HEK293 (cell line): Measurements from ENCODE around the gene PYGM.

ENCODE experiments used
- MYNN ChIP-seq: fragments of 450-650 bp; formaldehyde crosslinking; IDR thresholded peaks from 2 replicates; pipeline ENCODE4 v1.5.1; 2016; ENCODE audit warnings: missing biosample characterization, missing genetic modification characterization, borderline replicate concordance
- SCRT2 ChIP-seq: fragments of 450-650 bp; formaldehyde crosslinking; IDR thresholded peaks from 2 replicates; pipeline ENCODE4 v1.5.1; 2016; ENCODE audit warnings: missing biosample characterization, missing genetic modification characterization
- ZBTB20 ChIP-seq: fragments of 450-650 bp; formaldehyde crosslinking; IDR thresholded peaks from 2 replicates; pipeline ENCODE4 v1.5.1; 2016; ENCODE audit warnings: missing biosample characterization, missing genetic modification characterization
- ZBTB7A ChIP-seq: fragments of 450-650 bp; formaldehyde crosslinking; IDR thresholded peaks from 2 replicates; pipeline ENCODE4 v1.5.1; 2016; ENCODE audit warnings: low read depth, missing biosample characterization, missing genetic modification characterization
- ZNF274 ChIP-seq, 2 experiments: fragments of 200-500 bp in 1 of 2; fragments of 450-650 bp in 1 of 2; sonication (Bioruptor generic) in 1 of 2; formaldehyde crosslinking in 1 of 2; IDR thresholded peaks; 2 replicates each; pipeline versions ENCODE4 v1.5.1 to v1.6.1; 2014 to 2016; ENCODE audit warnings: borderline replicate concordance in 1 of 2, inconsistent platforms in 1 of 2, low read length in 1 of 2, missing biosample characterization in 1 of 2, missing genetic modification characterization in 1 of 2
- ZNF776 ChIP-seq: fragments of 450-650 bp; formaldehyde crosslinking; IDR thresholded peaks from 2 replicates; pipeline ENCODE4 v1.5.0; 2017; ENCODE audit warnings: missing biosample characterization, missing genetic modification characterization, borderline replicate concordance
- ZNF791 ChIP-seq: fragments of 450-650 bp; formaldehyde crosslinking; IDR thresholded peaks from 2 replicates; pipeline ENCODE4 v1.5.1; 2016; ENCODE audit warnings: missing biosample characterization, missing genetic modification characterization
- TF ChIP-seq, protein P1 (sequence below): fragments of 450-650 bp; formaldehyde crosslinking; IDR thresholded peaks from 2 replicates; pipeline ENCODE4 v1.5.1; 2016; ENCODE audit warnings: missing biosample characterization, missing genetic modification characterization
- TF ChIP-seq, protein P2 (sequence below): fragments of 450-650 bp; formaldehyde crosslinking; IDR thresholded peaks from 2 replicates; pipeline ENCODE4 v1.5.1; 2016; ENCODE audit warnings: missing biosample characterization, missing genetic modification characterization
- TF ChIP-seq, protein P3 (sequence below): fragments of 450-650 bp; IDR thresholded peaks from 2 replicates; pipeline ENCODE4 v1.5.1; 2018; ENCODE audit warnings: missing biosample characterization, missing genetic modification characterization

DNA sequence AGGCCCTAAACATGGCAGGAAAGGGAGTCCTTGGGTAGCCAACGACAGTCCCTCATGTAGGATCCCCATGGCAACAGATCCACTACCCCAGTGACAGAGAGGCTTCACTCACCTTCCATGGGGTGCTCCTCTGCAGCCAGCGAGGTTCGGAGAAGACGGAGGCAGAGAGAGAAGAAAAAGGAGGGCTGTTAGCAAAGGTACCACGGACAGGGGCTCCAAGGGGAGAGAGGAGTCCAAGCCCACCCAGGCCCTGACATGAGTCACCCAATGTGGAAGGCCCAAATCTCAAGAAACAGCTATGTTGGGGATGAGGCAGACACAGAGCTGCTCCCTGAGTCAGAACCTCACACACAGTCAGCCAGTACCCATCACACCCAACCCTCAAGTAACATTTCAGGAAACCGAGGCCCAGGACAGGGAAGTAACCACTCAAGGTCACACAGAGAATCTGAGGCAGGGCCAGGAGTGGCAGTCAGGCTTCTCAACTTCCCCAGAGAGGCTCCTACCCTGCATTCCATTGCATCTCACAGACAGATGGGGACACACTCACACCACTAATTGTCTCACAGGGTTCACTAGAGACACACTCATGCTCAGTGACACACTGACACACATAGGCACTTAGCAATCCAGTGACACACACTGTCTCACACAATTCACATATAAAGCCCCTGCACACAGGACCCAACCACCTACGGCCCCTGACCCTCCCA is 62.0 kb downstream of the PYGM start:
- TF ChIP-seq, protein P1, sequence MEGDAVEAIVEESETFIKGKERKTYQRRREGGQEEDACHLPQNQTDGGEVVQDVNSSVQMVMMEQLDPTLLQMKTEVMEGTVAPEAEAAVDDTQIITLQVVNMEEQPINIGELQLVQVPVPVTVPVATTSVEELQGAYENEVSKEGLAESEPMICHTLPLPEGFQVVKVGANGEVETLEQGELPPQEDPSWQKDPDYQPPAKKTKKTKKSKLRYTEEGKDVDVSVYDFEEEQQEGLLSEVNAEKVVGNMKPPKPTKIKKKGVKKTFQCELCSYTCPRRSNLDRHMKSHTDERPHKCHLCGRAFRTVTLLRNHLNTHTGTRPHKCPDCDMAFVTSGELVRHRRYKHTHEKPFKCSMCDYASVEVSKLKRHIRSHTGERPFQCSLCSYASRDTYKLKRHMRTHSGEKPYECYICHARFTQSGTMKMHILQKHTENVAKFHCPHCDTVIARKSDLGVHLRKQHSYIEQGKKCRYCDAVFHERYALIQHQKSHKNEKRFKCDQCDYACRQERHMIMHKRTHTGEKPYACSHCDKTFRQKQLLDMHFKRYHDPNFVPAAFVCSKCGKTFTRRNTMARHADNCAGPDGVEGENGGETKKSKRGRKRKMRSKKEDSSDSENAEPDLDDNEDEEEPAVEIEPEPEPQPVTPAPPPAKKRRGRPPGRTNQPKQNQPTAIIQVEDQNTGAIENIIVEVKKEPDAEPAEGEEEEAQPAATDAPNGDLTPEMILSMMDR (tag by site-specific recombination) = no peak
- TF ChIP-seq MYNN (tag by site-specific recombination) (no peak), ZNF791 (tag by site-specific recombination) (no peak), ZBTB7A (tag by site-specific recombination) (no peak), ZNF776 (no peak), SCRT2 (tag by site-specific recombination) (no peak), ZBTB20 (tag by site-specific recombination) (no peak), ZNF274 (IDR thresholded peaks at IDR 0.05; ENCODE audit: low read length) (no peak), ZNF274 (tag by site-specific recombination; IDR thresholded peaks at IDR 0.05; ENCODE audit: borderline replicate concordance) (no peak)
- TF ChIP-seq, protein P2, sequence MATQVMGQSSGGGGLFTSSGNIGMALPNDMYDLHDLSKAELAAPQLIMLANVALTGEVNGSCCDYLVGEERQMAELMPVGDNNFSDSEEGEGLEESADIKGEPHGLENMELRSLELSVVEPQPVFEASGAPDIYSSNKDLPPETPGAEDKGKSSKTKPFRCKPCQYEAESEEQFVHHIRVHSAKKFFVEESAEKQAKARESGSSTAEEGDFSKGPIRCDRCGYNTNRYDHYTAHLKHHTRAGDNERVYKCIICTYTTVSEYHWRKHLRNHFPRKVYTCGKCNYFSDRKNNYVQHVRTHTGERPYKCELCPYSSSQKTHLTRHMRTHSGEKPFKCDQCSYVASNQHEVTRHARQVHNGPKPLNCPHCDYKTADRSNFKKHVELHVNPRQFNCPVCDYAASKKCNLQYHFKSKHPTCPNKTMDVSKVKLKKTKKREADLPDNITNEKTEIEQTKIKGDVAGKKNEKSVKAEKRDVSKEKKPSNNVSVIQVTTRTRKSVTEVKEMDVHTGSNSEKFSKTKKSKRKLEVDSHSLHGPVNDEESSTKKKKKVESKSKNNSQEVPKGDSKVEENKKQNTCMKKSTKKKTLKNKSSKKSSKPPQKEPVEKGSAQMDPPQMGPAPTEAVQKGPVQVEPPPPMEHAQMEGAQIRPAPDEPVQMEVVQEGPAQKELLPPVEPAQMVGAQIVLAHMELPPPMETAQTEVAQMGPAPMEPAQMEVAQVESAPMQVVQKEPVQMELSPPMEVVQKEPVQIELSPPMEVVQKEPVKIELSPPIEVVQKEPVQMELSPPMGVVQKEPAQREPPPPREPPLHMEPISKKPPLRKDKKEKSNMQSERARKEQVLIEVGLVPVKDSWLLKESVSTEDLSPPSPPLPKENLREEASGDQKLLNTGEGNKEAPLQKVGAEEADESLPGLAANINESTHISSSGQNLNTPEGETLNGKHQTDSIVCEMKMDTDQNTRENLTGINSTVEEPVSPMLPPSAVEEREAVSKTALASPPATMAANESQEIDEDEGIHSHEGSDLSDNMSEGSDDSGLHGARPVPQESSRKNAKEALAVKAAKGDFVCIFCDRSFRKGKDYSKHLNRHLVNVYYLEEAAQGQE (tag by site-specific recombination) = peak; percentile 83
- TF ChIP-seq, protein P3, sequence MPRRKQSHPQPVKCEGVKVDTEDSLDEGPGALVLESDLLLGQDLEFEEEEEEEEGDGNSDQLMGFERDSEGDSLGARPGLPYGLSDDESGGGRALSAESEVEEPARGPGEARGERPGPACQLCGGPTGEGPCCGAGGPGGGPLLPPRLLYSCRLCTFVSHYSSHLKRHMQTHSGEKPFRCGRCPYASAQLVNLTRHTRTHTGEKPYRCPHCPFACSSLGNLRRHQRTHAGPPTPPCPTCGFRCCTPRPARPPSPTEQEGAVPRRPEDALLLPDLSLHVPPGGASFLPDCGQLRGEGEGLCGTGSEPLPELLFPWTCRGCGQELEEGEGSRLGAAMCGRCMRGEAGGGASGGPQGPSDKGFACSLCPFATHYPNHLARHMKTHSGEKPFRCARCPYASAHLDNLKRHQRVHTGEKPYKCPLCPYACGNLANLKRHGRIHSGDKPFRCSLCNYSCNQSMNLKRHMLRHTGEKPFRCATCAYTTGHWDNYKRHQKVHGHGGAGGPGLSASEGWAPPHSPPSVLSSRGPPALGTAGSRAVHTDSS (tag by site-specific recombination) = no peak
